HEK293 (cell line): ENCODE results near the gene DDAH1.

Source experiments
- CTCF ChIA-PET: fragments of 350-600 bp; formaldehyde crosslinking; extraction: SDS; loops from one replicate; lab custom pipeline; 2021; ENCODE audit warnings: antibody characterized with exemption; lab: Yijun Ruan, JAX
- POLR2A ChIA-PET: fragments of 300-600 bp; formaldehyde crosslinking; extraction: SDS; loops from one replicate; lab custom pipeline; 2020; ENCODE audit warnings: antibody characterized with exemption, inconsistent platforms; lab: Yijun Ruan, JAX
- H3K27ac ChIP-seq: fragments of 200-500 bp; sonication (Bioruptor generic); 2 replicates; pipeline ENCODE4 v1.5.1; 2014; ENCODE audit warnings: low read depth, low read length, control low read depth, inconsistent platforms; ENCODE audit errors: extremely low read depth
- H3K36me3 ChIP-seq, 2 experiments: fragments of 200-500 bp in 1 of 2; sonication (Bioruptor generic) in 1 of 2; 1 replicate in 1 of 2; 2 replicates in 1 of 2; pipeline ENCODE4 v1.5.1; 2014 to 2017; ENCODE audit warnings: inconsistent platforms in 2 of 2, low read length in 2 of 2; ENCODE audit not compliant: control insufficient read depth in 2 of 2, insufficient read depth in 1 of 2
- H3K4me1 ChIP-seq: fragments of 200-500 bp; sonication (Bioruptor generic); 2 replicates; pipeline ENCODE4 v1.5.1; 2014; ENCODE audit warnings: mild to moderate bottlenecking, low read length, inconsistent platforms; ENCODE audit not compliant: control insufficient read depth, insufficient read depth
- H3K4me3 ChIP-seq: 2 replicates; pipeline ENCODE4 v1.5.1; 2011; ENCODE audit warnings: low read depth, mild to moderate bottlenecking, control low read depth, low read length, moderate library complexity
- H3K9me3 ChIP-seq: fragments of 200-500 bp; sonication (Bioruptor generic); 2 replicates; pipeline ENCODE4 v1.5.1; 2014; ENCODE audit warnings: low read depth, low read length, inconsistent platforms; ENCODE audit not compliant: control insufficient read depth, insufficient read depth
- GLI2 ChIP-seq: fragments of 450-650 bp; formaldehyde crosslinking; IDR thresholded peaks from 2 replicates; pipeline ENCODE4; 2017; ENCODE audit warnings: missing biosample characterization, missing genetic modification characterization, low read depth, borderline replicate concordance
- HOXA7 ChIP-seq: sonication (generic); formaldehyde crosslinking; IDR thresholded peaks from 2 replicates; pipeline ENCODE4 v1.8.1; 2022; ENCODE audit warnings: missing genetic modification reagents, borderline replicate concordance
- HOXC10 ChIP-seq: sonication (generic); formaldehyde crosslinking; IDR thresholded peaks from 2 replicates; pipeline ENCODE4 v1.8.1; 2023; ENCODE audit warnings: mild to moderate bottlenecking, missing genetic modification reagents
- INSM2 ChIP-seq: fragments of 450-650 bp; formaldehyde crosslinking; IDR thresholded peaks from 2 replicates; pipeline ENCODE4 v1.5.1; 2016; ENCODE audit warnings: missing biosample characterization, missing genetic modification characterization
- PATZ1 ChIP-seq: fragments of 450-650 bp; formaldehyde crosslinking; IDR thresholded peaks from 2 replicates; pipeline ENCODE4 v1.5.1; 2016; ENCODE audit warnings: missing biosample characterization, missing genetic modification characterization
- PRDM4 ChIP-seq: fragments of 450-650 bp; formaldehyde crosslinking; IDR thresholded peaks from 2 replicates; pipeline ENCODE4 v1.5.1; 2017; ENCODE audit warnings: missing biosample characterization, missing genetic modification characterization
- REPIN1 ChIP-seq: fragments of 450-650 bp; formaldehyde crosslinking; IDR thresholded peaks from 2 replicates; pipeline ENCODE4 v1.5.1; 2017; ENCODE audit warnings: missing biosample characterization, missing genetic modification characterization, low read depth
- ZBTB21 ChIP-seq: fragments of 450-650 bp; formaldehyde crosslinking; IDR thresholded peaks from 2 replicates; pipeline ENCODE4 v1.5.1; 2017; ENCODE audit warnings: missing biosample characterization, missing genetic modification characterization
- ZBTB48 ChIP-seq: fragments of 450-650 bp; formaldehyde crosslinking; IDR thresholded peaks from 2 replicates; pipeline ENCODE4 v1.5.1; 2016; ENCODE audit warnings: missing biosample characterization, missing genetic modification characterization
- ZFP69B ChIP-seq: fragments of 450-650 bp; formaldehyde crosslinking; IDR thresholded peaks from 2 replicates; pipeline ENCODE4 v1.5.1; 2016; ENCODE audit warnings: missing biosample characterization, missing genetic modification characterization
- ZNF132 ChIP-seq: fragments of 450-650 bp; formaldehyde crosslinking; IDR thresholded peaks from 2 replicates; pipeline ENCODE4 v1.5.1; 2017; ENCODE audit warnings: missing biosample characterization, missing genetic modification characterization, borderline replicate concordance
- ZNF157 ChIP-seq: fragments of 450-650 bp; formaldehyde crosslinking; IDR thresholded peaks from 2 replicates; pipeline ENCODE4 v1.5.1; 2016; ENCODE audit warnings: missing biosample characterization, missing genetic modification characterization
- ZNF248 ChIP-seq: fragments of 450-650 bp; formaldehyde crosslinking; IDR thresholded peaks from 2 replicates; pipeline ENCODE4 v1.5.1; 2017; ENCODE audit warnings: missing biosample characterization, missing genetic modification characterization
- ZNF404 ChIP-seq: fragments of 450-650 bp; formaldehyde crosslinking; IDR thresholded peaks from 2 replicates; pipeline ENCODE4 v1.5.1; 2017; ENCODE audit warnings: missing biosample characterization, missing genetic modification characterization
- ZNF514 ChIP-seq: fragments of 450-650 bp; formaldehyde crosslinking; IDR thresholded peaks from 2 replicates; pipeline ENCODE4 v1.5.1; 2016; ENCODE audit warnings: missing biosample characterization, missing genetic modification characterization
- ZNF548 ChIP-seq: fragments of 450-650 bp; formaldehyde crosslinking; IDR thresholded peaks from 2 replicates; pipeline ENCODE4 v1.5.1; 2016; ENCODE audit warnings: missing biosample characterization, missing genetic modification characterization
- ZNF596 ChIP-seq: fragments of 450-650 bp; IDR thresholded peaks from 2 replicates; pipeline ENCODE4 v1.5.0; 2018; ENCODE audit warnings: missing biosample characterization, mild to moderate bottlenecking, missing genetic modification characterization, moderate library complexity
- ZNF610 ChIP-seq: fragments of 450-650 bp; formaldehyde crosslinking; IDR thresholded peaks from 2 replicates; pipeline ENCODE4 v1.5.1; 2016; ENCODE audit warnings: missing biosample characterization, missing genetic modification characterization, borderline replicate concordance
- TF ChIP-seq, protein P1 (sequence below): fragments of 450-650 bp; formaldehyde crosslinking; IDR thresholded peaks from 2 replicates; pipeline ENCODE4 v1.5.1; 2016; ENCODE audit warnings: missing biosample characterization, missing genetic modification characterization
- TF ChIP-seq, protein P2 (sequence below): fragments of 450-650 bp; formaldehyde crosslinking; optimal IDR thresholded peaks from 2 replicates; pipeline ENCODE3; 2016; ENCODE audit warnings: missing biosample characterization, mild to moderate bottlenecking, missing genetic modification characterization
- TF ChIP-seq, protein P3 (sequence below): fragments of 450-650 bp; formaldehyde crosslinking; IDR thresholded peaks from 2 replicates; pipeline ENCODE4 v1.5.1; 2016; ENCODE audit warnings: missing biosample characterization, missing genetic modification characterization

Gene DDAH1

GRCh38 chr1:85357817-85358216 is 107.1 kb downstream of the DDAH1 start (continued):
- TF ChIP-seq, protein P1, sequence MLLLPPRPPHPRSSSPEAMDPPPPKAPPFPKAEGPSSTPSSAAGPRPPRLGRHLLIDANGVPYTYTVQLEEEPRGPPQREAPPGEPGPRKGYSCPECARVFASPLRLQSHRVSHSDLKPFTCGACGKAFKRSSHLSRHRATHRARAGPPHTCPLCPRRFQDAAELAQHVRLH, result no peak
- no peak for TF ChIP-seq HOXA7 (CRISPR knock-in tag)
- TF ChIP-seq PRDM4 (tag by site-specific recombination), result no peak
- TF ChIP-seq GLI2 (tag by site-specific recombination), result no peak
- no peak for TF ChIP-seq ZBTB21 (tag by site-specific recombination)
- TF ChIP-seq INSM2, result no peak

- H3K36me3 ChIP-seq, result no peaks in the 10 kb centered on the region
- H3K9me3 ChIP-seq, result no peaks in the 10 kb centered on the region
- ChIA-PET POLR2A (no interaction called here), CTCF (interaction anchor here (0.5 to 2.2 kb wide), 3 partner anchors 10 to 14 kb away, joined by 3 to 11 read pairs (median 3); no protein-coding TSS in a partner anchor)
- no peaks in the 10 kb centered on the region for H3K4me1 ChIP-seq
- no peak overlapping the region for H3K4me3 ChIP-seq
- no peak for TF ChIP-seq PATZ1
- TF ChIP-seq, protein P2, sequence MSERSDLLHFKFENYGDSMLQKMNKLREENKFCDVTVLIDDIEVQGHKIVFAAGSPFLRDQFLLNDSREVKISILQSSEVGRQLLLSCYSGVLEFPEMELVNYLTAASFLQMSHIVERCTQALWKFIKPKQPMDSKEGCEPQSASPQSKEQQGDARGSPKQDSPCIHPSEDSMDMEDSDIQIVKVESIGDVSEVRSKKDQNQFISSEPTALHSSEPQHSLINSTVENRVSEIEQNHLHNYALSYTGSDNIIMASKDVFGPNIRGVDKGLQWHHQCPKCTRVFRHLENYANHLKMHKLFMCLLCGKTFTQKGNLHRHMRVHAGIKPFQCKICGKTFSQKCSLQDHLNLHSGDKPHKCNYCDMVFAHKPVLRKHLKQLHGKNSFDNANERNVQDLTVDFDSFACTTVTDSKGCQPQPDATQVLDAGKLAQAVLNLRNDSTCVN (tag by site-specific recombination), result no peak
- no peak for TF ChIP-seq ZNF548 (tag by site-specific recombination)
- TF ChIP-seq ZNF248 (tag by site-specific recombination), result no peak
- no peak for TF ChIP-seq ZBTB48
- no peak for TF ChIP-seq HOXC10
- TF ChIP-seq ZNF132 (tag by site-specific recombination), result no peak
- no peak for TF ChIP-seq ZNF404 (tag by site-specific recombination)
- TF ChIP-seq, protein P3, sequence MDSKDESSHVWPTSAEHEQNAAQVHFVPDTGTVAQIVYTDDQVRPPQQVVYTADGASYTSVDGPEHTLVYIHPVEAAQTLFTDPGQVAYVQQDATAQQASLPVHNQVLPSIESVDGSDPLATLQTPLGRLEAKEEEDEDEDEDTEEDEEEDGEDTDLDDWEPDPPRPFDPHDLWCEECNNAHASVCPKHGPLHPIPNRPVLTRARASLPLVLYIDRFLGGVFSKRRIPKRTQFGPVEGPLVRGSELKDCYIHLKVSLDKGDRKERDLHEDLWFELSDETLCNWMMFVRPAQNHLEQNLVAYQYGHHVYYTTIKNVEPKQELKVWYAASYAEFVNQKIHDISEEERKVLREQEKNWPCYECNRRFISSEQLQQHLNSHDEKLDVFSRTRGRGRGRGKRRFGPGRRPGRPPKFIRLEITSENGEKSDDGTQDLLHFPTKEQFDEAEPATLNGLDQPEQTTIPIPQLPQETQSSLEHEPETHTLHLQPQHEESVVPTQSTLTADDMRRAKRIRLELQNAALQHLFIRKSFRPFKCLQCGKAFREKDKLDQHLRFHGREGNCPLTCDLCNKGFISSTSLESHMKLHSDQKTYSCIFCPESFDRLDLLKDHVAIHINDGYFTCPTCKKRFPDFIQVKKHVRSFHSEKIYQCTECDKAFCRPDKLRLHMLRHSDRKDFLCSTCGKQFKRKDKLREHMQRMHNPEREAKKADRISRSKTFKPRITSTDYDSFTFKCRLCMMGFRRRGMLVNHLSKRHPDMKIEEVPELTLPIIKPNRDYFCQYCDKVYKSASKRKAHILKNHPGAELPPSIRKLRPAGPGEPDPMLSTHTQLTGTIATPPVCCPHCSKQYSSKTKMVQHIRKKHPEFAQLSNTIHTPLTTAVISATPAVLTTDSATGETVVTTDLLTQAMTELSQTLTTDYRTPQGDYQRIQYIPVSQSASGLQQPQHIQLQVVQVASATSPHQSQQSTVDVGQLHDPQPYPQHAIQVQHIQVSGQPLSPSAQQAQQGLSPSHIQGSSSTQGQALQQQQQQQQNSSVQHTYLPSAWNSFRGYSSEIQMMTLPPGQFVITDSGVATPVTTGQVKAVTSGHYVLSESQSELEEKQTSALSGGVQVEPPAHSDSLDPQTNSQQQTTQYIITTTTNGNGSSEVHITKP, result no peak
- no peak for TF ChIP-seq ZNF514 (tag by site-specific recombination)
- TF ChIP-seq ZNF596, result no peak
- no peak for TF ChIP-seq ZNF610
- no peak for TF ChIP-seq ZFP69B (tag by site-specific recombination)
- TF ChIP-seq ZNF157, result no peak
- TF ChIP-seq REPIN1 (tag by site-specific recombination), result no peak
- no peak overlapping the region for H3K27ac ChIP-seq
Measured at GRCh38 chr1:85356130-85356529, 108.8 kb downstream of the DDAH1 start.
